HUES64 (cell line): ENCODE results near the gene BMI1.

Source experiments
- H3K27ac ChIP-seq: 2 replicates; pipeline ENCODE4 v1.7.0; 2013; ENCODE audit warnings: low read depth, low read length, inconsistent platforms
- H3K27me3 ChIP-seq: 2 replicates; pipeline ENCODE4 v1.6.1; 2013; ENCODE audit warnings: mild to moderate bottlenecking, low read length; ENCODE audit not compliant: insufficient read depth
- H3K36me3 ChIP-seq: 2 replicates; pipeline ENCODE4 v1.6.1; 2013; ENCODE audit warnings: mild to moderate bottlenecking, low read length; ENCODE audit not compliant: insufficient read depth
- H3K4me1 ChIP-seq: 2 replicates; pipeline ENCODE4 v1.6.1; 2013; ENCODE audit warnings: mild to moderate bottlenecking, low read length, moderate library complexity; ENCODE audit not compliant: insufficient read depth
- H3K4me3 ChIP-seq: 2 replicates; pipeline ENCODE4 v1.5.1; 2013; ENCODE audit warnings: mild to moderate bottlenecking, low read length, moderate library complexity
- H3K9ac ChIP-seq: 2 replicates; pipeline ENCODE4 v1.6.1; 2013; ENCODE audit warnings: mild to moderate bottlenecking, low read depth, low read length
- H3K9me3 ChIP-seq: 2 replicates; pipeline ENCODE4 v1.6.1; 2013; ENCODE audit warnings: low read depth, low read length; ENCODE audit not compliant: insufficient read depth
- WGBS: fragments of 150-250, 120-280 bp; methylation state at CpG from one replicate; pipeline ENCODE4 v1.1.7; 2013; ENCODE audit warnings: missing lambda C conversion rate; 5-methylcytosine and 5-hydroxymethylcytosine counted together

Gene BMI1

GRCh38 chr10:22329150-22329549 lies 8.3 kb downstream of the BMI1 start:
- Histone ChIP-seq H3K4me3 (no peak overlapping the region), H3K27ac (no peak overlapping the region), H3K4me1 (peaks cover 29% of the 10 kb centered on the region), H3K9ac (no peak overlapping the region), H3K27me3 (peaks cover 96% of the 10 kb centered on the region), H3K9me3 (no peaks in the 10 kb centered on the region), H3K36me3 (peaks cover 9% of the 10 kb centered on the region; the same call in 1 of the 2 replicates)
- 89% methylated on average over 3 of the region's 3 CpGs for WGBS

DNA sequence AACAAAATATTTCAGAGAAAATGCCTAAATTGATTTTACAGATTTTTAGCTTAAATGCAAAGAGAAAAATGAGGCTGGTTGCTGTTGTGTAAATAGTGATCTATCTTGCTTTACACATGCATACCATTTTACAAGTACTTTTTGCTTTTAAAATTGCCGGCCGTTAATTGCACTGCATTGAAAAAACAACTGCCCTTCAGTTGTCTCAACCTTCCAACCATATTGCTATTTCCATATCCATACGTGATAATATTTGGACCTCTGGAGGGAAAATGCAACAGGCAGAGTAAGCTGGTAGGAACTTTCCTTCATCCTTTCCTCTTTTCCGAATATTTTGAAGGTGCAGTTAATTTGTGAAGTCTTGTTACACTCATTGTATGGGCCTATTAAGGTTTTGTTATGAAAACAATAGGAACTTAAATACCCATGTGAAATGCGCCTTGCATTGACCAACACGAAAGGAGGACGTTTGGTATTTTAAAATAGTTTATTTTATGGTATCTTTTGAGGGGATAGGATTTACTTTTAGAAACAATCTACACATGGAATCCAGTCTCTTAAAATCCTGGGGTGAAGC lies 11.3 kb downstream of the BMI1 start:
- H3K36me3 ChIP-seq = peaks cover 9% of the 10 kb centered on the region; the same call in 1 of the 2 replicates
- no peak overlapping the region for H3K27ac ChIP-seq
- H3K27me3 ChIP-seq = peaks cover 100% of the 10 kb centered on the region
- 9% methylated on average over 7 of the region's 7 CpGs for WGBS
- no peak overlapping the region for H3K4me3 ChIP-seq
- no peak overlapping the region for H3K9ac ChIP-seq
- H3K9me3 ChIP-seq = no peaks in the 10 kb centered on the region
- H3K4me1 ChIP-seq = peaks cover 15% of the 10 kb centered on the region; the same call in 1 of the 2 replicates

GRCh38 chr10:22333167-22333974 lies 12.5 kb downstream of the BMI1 start:
- peak overlapping the region; percentile 48; the same call in 1 of the 2 replicates for H3K4me3 ChIP-seq
- WGBS = 10% methylated on average over 23 of the region's 25 CpGs
- no peak overlapping the region for H3K9ac ChIP-seq

GRCh38 chr10:22333975-22334282 lies 13.0 kb downstream of the BMI1 start:
- Histone ChIP-seq H3K9ac (no peak overlapping the region), H3K27ac (no peak overlapping the region)
- 7% methylated on average over 16 of the region's 16 CpGs for WGBS

More at GRCh38 chr10:22333167-22333974, 12.5 kb downstream of the BMI1 start:
- no peak overlapping the region for H3K27ac ChIP-seq
- H3K36me3 ChIP-seq = peaks cover 9% of the 10 kb centered on the region; the same call in 1 of the 2 replicates
- peaks cover 22% of the 10 kb centered on the region; the same call in 1 of the 2 replicates for H3K4me1 ChIP-seq
- no peaks in the 10 kb centered on the region for H3K9me3 ChIP-seq
- H3K27me3 ChIP-seq = peaks cover 100% of the 10 kb centered on the region

GRCh38 chr10:22334414-22335172 lies 13.7 kb downstream of the BMI1 start:
- Histone ChIP-seq H3K9me3 (no peaks in the 10 kb centered on the region), H3K4me3 (peak overlapping the region; percentile 48), H3K9ac (peak overlapping the region; percentile 32; the same call in 1 of the 2 replicates), H3K4me1 (peaks cover 27% of the 10 kb centered on the region; the same call in 1 of the 2 replicates), H3K27me3 (peaks cover 100% of the 10 kb centered on the region), H3K36me3 (0 out of 2 replicates have a peak, but pooled peaks cover 4% of the 10 kb centered on the region), H3K27ac (no peak overlapping the region)
- 1% methylated on average over 72 of the region's 73 CpGs for WGBS

More at GRCh38 chr10:22333975-22334282, 13.0 kb downstream of the BMI1 start:
- H3K36me3 ChIP-seq = peaks cover 9% of the 10 kb centered on the region; the same call in 1 of the 2 replicates
- peaks cover 100% of the 10 kb centered on the region for H3K27me3 ChIP-seq
- H3K9me3 ChIP-seq = no peaks in the 10 kb centered on the region
- H3K4me1 ChIP-seq = peaks cover 27% of the 10 kb centered on the region; the same call in 1 of the 2 replicates
- H3K4me3 ChIP-seq = peak overlapping the region; percentile 48

GRCh38 chr10:22335173-22335933 lies 14.5 kb downstream of the BMI1 start:
- Histone ChIP-seq H3K9ac (peak overlapping the region; percentile 32; the same call in 1 of the 2 replicates), H3K9me3 (no peaks in the 10 kb centered on the region), H3K27me3 (peaks cover 100% of the 10 kb centered on the region)

GRCh38 chr10:22338185-22338900 lies 17.4 kb downstream of the BMI1 start:
- Histone ChIP-seq H3K36me3 (no peaks in the 10 kb centered on the region), H3K4me3 (no peak overlapping the region), H3K4me1 (peaks cover 20% of the 10 kb centered on the region), H3K9me3 (no peaks in the 10 kb centered on the region), H3K27me3 (peaks cover 100% of the 10 kb centered on the region), H3K9ac (no peak overlapping the region), H3K27ac (no peak overlapping the region)
- 9% methylated on average over 7 of the region's 9 CpGs for WGBS

More at GRCh38 chr10:22335173-22335933, 14.5 kb downstream of the BMI1 start:
- 1% methylated on average over 71 of the region's 71 CpGs for WGBS
- H3K4me3 ChIP-seq = peak overlapping the region; percentile 48
- H3K36me3 ChIP-seq = no peaks in the 10 kb centered on the region
- H3K4me1 ChIP-seq = peaks cover 33% of the 10 kb centered on the region
- no peak overlapping the region for H3K27ac ChIP-seq

DNA sequence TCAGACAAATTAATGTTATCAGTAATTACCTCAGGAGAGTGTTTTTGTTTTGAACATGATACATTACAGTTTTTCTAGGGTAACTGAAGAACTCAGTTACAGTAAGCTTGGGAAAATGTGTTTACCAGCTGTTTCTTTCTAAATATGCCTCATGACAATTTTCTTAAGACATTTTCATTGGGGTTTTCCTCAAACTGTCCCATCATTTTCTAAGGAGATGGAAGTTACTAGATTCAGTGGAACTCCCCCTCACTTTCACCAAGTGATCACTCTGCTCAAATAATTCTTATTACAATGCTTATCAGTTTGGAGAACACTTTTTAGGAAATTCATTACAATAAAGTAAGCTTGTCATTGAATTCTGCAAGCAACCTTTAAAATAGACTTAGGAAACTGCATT lies 18.0 kb downstream of the BMI1 start:
- Histone ChIP-seq H3K9ac (no peak overlapping the region), H3K4me1 (peaks cover 20% of the 10 kb centered on the region), H3K36me3 (no peaks in the 10 kb centered on the region), H3K4me3 (no peak overlapping the region), H3K9me3 (no peaks in the 10 kb centered on the region), H3K27ac (no peak overlapping the region), H3K27me3 (peaks cover 100% of the 10 kb centered on the region)

DNA sequence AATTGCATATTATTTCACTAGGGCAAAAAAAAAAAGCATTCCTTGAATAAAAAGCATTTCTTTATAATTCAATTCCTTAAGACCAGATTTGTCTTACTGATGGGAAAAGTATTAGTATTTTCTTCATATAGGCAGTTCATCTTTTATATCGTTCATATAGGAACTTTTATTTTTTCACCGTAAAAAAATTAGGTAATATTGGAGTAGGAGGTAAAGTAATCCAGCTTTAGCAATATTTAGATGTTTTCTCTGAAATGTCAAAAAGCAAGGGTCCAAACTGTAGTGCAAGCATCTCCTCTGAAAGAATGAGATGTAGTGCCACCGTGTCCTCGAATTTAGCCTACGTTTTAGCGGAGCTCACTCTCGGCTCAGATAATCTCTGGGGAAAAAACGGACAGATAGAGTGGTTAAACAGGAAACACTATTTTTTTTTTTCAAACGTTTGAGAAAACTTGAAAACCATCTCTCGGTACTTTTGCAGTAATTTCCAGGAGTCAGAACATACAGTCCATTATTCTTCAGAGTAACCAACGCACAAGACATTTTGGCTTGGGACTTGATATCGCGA lies 18.9 kb downstream of the BMI1 start:
- 6% methylated on average over 12 of the region's 13 CpGs for WGBS
- no peaks in the 10 kb centered on the region for H3K9me3 ChIP-seq
- H3K4me3 ChIP-seq = peak overlapping the region; percentile 61
- no peaks in the 10 kb centered on the region for H3K36me3 ChIP-seq
- H3K27ac ChIP-seq = no peak overlapping the region
- H3K9ac ChIP-seq = no peak overlapping the region
- H3K4me1 ChIP-seq = peaks cover 20% of the 10 kb centered on the region
- H3K27me3 ChIP-seq = peaks cover 100% of the 10 kb centered on the region
